K562 (cell line): ENCODE data around the gene KNSTRN. TPM values are rescaled to one million over a fixed set of nuclear protein-coding genes. Genes with fewer than 3 reads are reported as not detected.

Experiments
- BHLHE40 ChIP-seq: IDR thresholded peaks from 2 replicates; pipeline ENCODE4 v1.6.1; 2011; ENCODE audit warnings: low read length, improper control_type of control experiment
- BRD9 ChIP-seq: fragments of 450-650 bp; IDR thresholded peaks from 2 replicates; pipeline ENCODE4 v1.6.1; 2018; ENCODE audit warnings: low read depth; ENCODE audit not compliant: partially characterized antibody
- CTCF ChIP-seq, 3 experiments: IDR thresholded peaks in 2 of 3; conservative IDR thresholded peaks in 1 of 3; 2 replicates each; pipeline ENCODE4 v1.5.1; 2011 to 2012; ENCODE audit warnings: low read length in 3 of 3, mild to moderate bottlenecking in 3 of 3, control low read depth in 2 of 3, improper control_type of control experiment in 1 of 3, inconsistent platforms in 1 of 3, low read depth in 1 of 3, mixed read lengths in 1 of 3, moderate library complexity in 1 of 3; ENCODE audit not compliant: insufficient read depth in 2 of 3
- E4F1 ChIP-seq: fragments of 250-450 bp; sonication (Bioruptor Pico); IDR thresholded peaks from 2 replicates; pipeline ENCODE4 v1.5.0; 2021; ENCODE audit warnings: mild to moderate bottlenecking, borderline replicate concordance
- HDAC6 ChIP-seq: IDR thresholded peaks from 2 replicates; pipeline ENCODE4 v1.6.1; 2012; ENCODE audit warnings: low read depth, mild to moderate bottlenecking, control low read depth, inconsistent platforms, low read length, moderate library complexity
- HMG20B ChIP-seq: fragments of 250-450 bp; sonication (Bioruptor Pico); IDR thresholded peaks from 2 replicates; pipeline ENCODE4 v1.5.0; 2021; ENCODE audit warnings: mild to moderate bottlenecking
- NCOR1 ChIP-seq: fragments of 450-650 bp; IDR thresholded peaks from 2 replicates; pipeline ENCODE4 v1.6.1; 2016; ENCODE audit warnings: mild to moderate bottlenecking, moderate library complexity
- NR2C2 ChIP-seq, 2 experiments: fragments of 200-800 bp in 1 of 2; sonication (Bioruptor generic) in 1 of 2; sonication (generic) in 1 of 2; formaldehyde crosslinking in 1 of 2; IDR thresholded peaks; 2 replicates each; pipeline versions ENCODE4 v1.6.1 to v1.8.0; 2016 to 2022; ENCODE audit warnings: mild to moderate bottlenecking in 1 of 2, missing compliant biosample characterization in 1 of 2, missing genetic modification characterization in 1 of 2, missing genetic modification reagents in 1 of 2
- PRDM10 ChIP-seq: fragments of 450-650 bp; IDR thresholded peaks from 2 replicates; pipeline ENCODE4 v1.6.1; 2018; ENCODE audit not compliant: partially characterized antibody
- RBFOX2 ChIP-seq: fragments of 200-400 bp; formaldehyde crosslinking; IDR thresholded peaks from 2 replicates; pipeline ENCODE4 v1.6.1; 2017; ENCODE audit warnings: low read depth, mild to moderate bottlenecking, low read length, moderate library complexity
- RBM22 ChIP-seq: fragments of 200-400 bp; formaldehyde crosslinking; IDR thresholded peaks from 2 replicates; pipeline ENCODE4 v1.6.1; 2018; ENCODE audit warnings: low read length, low read depth; ENCODE audit not compliant: poor library complexity, severe bottlenecking
- SRSF7 ChIP-seq: fragments of 200-400 bp; formaldehyde crosslinking; optimal IDR thresholded peaks from 2 replicates; pipeline ENCODE3; 2017; ENCODE audit warnings: mild to moderate bottlenecking, low read depth, low read length
- STAT5B ChIP-seq: fragments of 250-450 bp; sonication (Bioruptor Pico); IDR thresholded peaks from 2 replicates; pipeline ENCODE4 v1.8.0; 2021; ENCODE audit warnings: mild to moderate bottlenecking, inconsistent platforms
- SUPT5H ChIP-seq: fragments of 450-650 bp; IDR thresholded peaks from 2 replicates; pipeline ENCODE4 v1.6.1; 2016
- TEAD4 ChIP-seq, 2 experiments: sonication (generic) in 1 of 2; formaldehyde crosslinking in 1 of 2; IDR thresholded peaks; 2 replicates each; pipeline versions ENCODE4 v1.6.1 to v1.8.0; 2012 to 2022; ENCODE audit warnings: borderline replicate concordance in 1 of 2, inconsistent platforms in 1 of 2, low read length in 1 of 2, mild to moderate bottlenecking in 1 of 2, missing genetic modification reagents in 1 of 2
- WHSC1 ChIP-seq: IDR thresholded peaks from one replicate; pipeline ENCODE4 v1.6.1; 2012; ENCODE audit warnings: low read length, control low read depth, inconsistent platforms
- ZNF146 ChIP-seq: IDR thresholded peaks from one replicate; pipeline ENCODE4 v1.6.1; 2018; ENCODE audit warnings: missing compliant biosample characterization; ENCODE audit not compliant: unreplicated experiment
- ZNF224 ChIP-seq: sonication (generic); formaldehyde crosslinking; IDR thresholded peaks from 2 replicates; pipeline ENCODE4 v1.8.0; 2022; ENCODE audit warnings: mild to moderate bottlenecking, missing genetic modification reagents
- ZNF324 ChIP-seq: fragments of 250-450 bp; sonication (Bioruptor Pico); IDR thresholded peaks from 2 replicates; pipeline ENCODE4 v1.4.0; 2020; ENCODE audit warnings: mild to moderate bottlenecking
- ZNF57 ChIP-seq: fragments of 450-650 bp; formaldehyde crosslinking; IDR thresholded peaks from 2 replicates; pipeline ENCODE4 v1.4.0; 2020; ENCODE audit warnings: mild to moderate bottlenecking, moderate library complexity
- ZNF668 ChIP-seq: fragments of 250-450 bp; sonication (Bioruptor Pico); IDR thresholded peaks from 2 replicates; pipeline ENCODE4 v1.8.0; 2022; ENCODE audit warnings: mild to moderate bottlenecking, inconsistent platforms
- polyA plus RNA-seq, 8 experiments: library from polyadenylated mRNA; depleted of rRNA in 4 of 8; stranded (reverse) in 5 of 8; unstranded in 3 of 8; fragments of >200 nt; fragmentation: Nextera tagmentation in 2 of 8; fragmentation: Illumina TruSeq in 1 of 8; extraction: Ambion mirVana in 2 of 8; extraction: Trizol in 1 of 8; gene quantifications; 2 replicates each; pipeline versions ENCODE4 v1.2.1 to v1.2.3, GENCODE V29; 2011 to 2014; ENCODE audit warnings: inconsistent platforms in 1 of 8, missing spikeins in 1 of 8
- total RNA-seq, 7 experiments: library from RNA; depleted of rRNA in 6 of 7; stranded (reverse); fragments of >200 nt in 6 of 7; fragmentation: Illumina TruSeq in 2 of 7; extraction: Trizol in 2 of 7; gene quantifications; 2 replicates each; pipeline versions ENCODE4 v1.2.1 to v1.2.3, GENCODE V29; 2011 to 2021; ENCODE audit warnings: low replicate concordance in 1 of 7

KNSTRN gene
- total and polyA plus RNA-seq, 9 of the 15 experiments (the other 6 are each of a cell fraction or from before 2014, with no cell fraction given), result 48.7 to 88.2 (median 66.3) TPM

GRCh38 chr15:40333922-40334492 lies 48.5 kb upstream of the KNSTRN start (continued):
- no peak for TF ChIP-seq CTCF (IDR thresholded peaks at IDR 0.05 in 2 of 3, conservative IDR thresholded peaks at IDR 0.05 in 1 of 3; ENCODE audit: insufficient read depth in 2 of 3, low read depth in 1 of 3, low read length in 3 of 3)
- no peak for TF ChIP-seq RBFOX2
- no peak for TF ChIP-seq ZNF668 (CRISPR knock-in tag)
- TF ChIP-seq SUPT5H, result no peak
- no peak for TF ChIP-seq ZNF146 (CRISPR knock-in tag)
- no peak for TF ChIP-seq E4F1 (CRISPR knock-in tag)
- no peak for TF ChIP-seq HDAC6
- no peak for TF ChIP-seq TEAD4 (IDR thresholded peaks at IDR 0.05; ENCODE audit: low read length)
- TF ChIP-seq TEAD4 (CRISPR knock-in tag; IDR thresholded peaks at IDR 0.05; ENCODE audit: borderline replicate concordance), result no peak
- no peak for TF ChIP-seq PRDM10
- no peak for TF ChIP-seq SRSF7
- TF ChIP-seq NR2C2 (CRISPR knock-in tag; IDR thresholded peaks at IDR 0.05), result no peak
- peak; percentile 79 for TF ChIP-seq NR2C2 (tag; IDR thresholded peaks at IDR 0.05)
- no peak; the same call in 1 of the 2 replicates for TF ChIP-seq NCOR1
- no peak for TF ChIP-seq ZNF224 (CRISPR knock-in tag)
- TF ChIP-seq WHSC1, result no peak
- no peak for TF ChIP-seq BRD9
- TF ChIP-seq HMG20B (CRISPR knock-in tag), result no peak
- no peak for TF ChIP-seq ZNF324 (CRISPR knock-in tag)
- peak; percentile 91 for TF ChIP-seq BHLHE40
- TF ChIP-seq STAT5B, result no peak
- TF ChIP-seq RBM22, result no peak
- TF ChIP-seq ZNF57, result 0 out of 2 replicates have a peak, but pooled peaks have one; percentile 60
